Measurements from ENCODE around the gene PXYLP1.

PXYLP1 gene

GRCh38 chr3:141333836-141334626 is 102.4 kb downstream of the PXYLP1 start:
- H3K79me2 ChIP-seq (ENCODE audit: control insufficient read depth, low read length) = no peaks in the 10 kb centered on the region
- H4K20me1 ChIP-seq (ENCODE audit: control insufficient read depth, insufficient read depth, low read depth, low read length) = no peaks in the 10 kb centered on the region
- no peaks in the 10 kb centered on the region; the same call in 1 of the 2 replicates for H3K27me3 ChIP-seq (ENCODE audit: control insufficient read depth, low read length)
- peaks cover 12% of the 10 kb centered on the region for H3K4me1 ChIP-seq (ENCODE audit: control insufficient read depth, low read length)
- no peak for TF ChIP-seq CTCF (IDR thresholded peaks at IDR 0.05; ENCODE audit: low read depth, low read length, poor library complexity, severe bottlenecking)
- TF ChIP-seq EZH2phosphoT487 (IDR thresholded peaks at IDR 0.05; ENCODE audit: borderline replicate concordance, low read length) = no peak
- no peaks in the 10 kb centered on the region for H3F3A ChIP-seq (ENCODE audit: control insufficient read depth, insufficient read depth)
- no peaks in the 10 kb centered on the region for H3K36me3 ChIP-seq (ENCODE audit: control insufficient read depth, low read length)
- no peak overlapping the region for H3K4me3 ChIP-seq (ENCODE audit: low read length)
- H3K4me2 ChIP-seq (ENCODE audit: low read length) = no peak overlapping the region
- no peaks in the 10 kb centered on the region for H3K9me2 ChIP-seq (replicated peaks; ENCODE audit: control insufficient read depth, low read length)
- no peak overlapping the region for H3K27ac ChIP-seq (ENCODE audit: low read depth, low read length)
- H3K9me3 ChIP-seq (ENCODE audit: control insufficient read depth, insufficient read depth, low read length) = no peaks in the 10 kb centered on the region

GRCh38 chr3:141334627-141335250 is 103.1 kb downstream of the PXYLP1 start:
- H3K27ac ChIP-seq (ENCODE audit: low read depth, low read length) = no peak overlapping the region
- no peaks in the 10 kb centered on the region for H3F3A ChIP-seq (ENCODE audit: control insufficient read depth, insufficient read depth)

GRCh38 chr3:141335531-141336061 is 104.0 kb downstream of the PXYLP1 start:
- Histone ChIP-seq H3K4me3 (ENCODE audit: low read length) (no peak overlapping the region), H3K9me3 (ENCODE audit: control insufficient read depth, insufficient read depth, low read length) (no peaks in the 10 kb centered on the region), H4K20me1 (ENCODE audit: control insufficient read depth, insufficient read depth, low read depth, low read length) (no peaks in the 10 kb centered on the region), H3K4me2 (ENCODE audit: low read length) (no peak overlapping the region), H3F3A (ENCODE audit: control insufficient read depth, insufficient read depth) (no peaks in the 10 kb centered on the region), H3K9me2 (replicated peaks; ENCODE audit: control insufficient read depth, low read length) (no peaks in the 10 kb centered on the region), H3K27me3 (ENCODE audit: control insufficient read depth, low read length) (no peaks in the 10 kb centered on the region; the same call in 1 of the 2 replicates), H3K27ac (ENCODE audit: low read depth, low read length) (no peak overlapping the region), H3K79me2 (ENCODE audit: control insufficient read depth, low read length) (no peaks in the 10 kb centered on the region), H3K36me3 (ENCODE audit: control insufficient read depth, low read length) (no peaks in the 10 kb centered on the region), H3K4me1 (ENCODE audit: control insufficient read depth, low read length) (peaks cover 12% of the 10 kb centered on the region)
- TF ChIP-seq CTCF (IDR thresholded peaks at IDR 0.05; ENCODE audit: low read depth, low read length, poor library complexity, severe bottlenecking) (no peak), EZH2phosphoT487 (IDR thresholded peaks at IDR 0.05; ENCODE audit: borderline replicate concordance, low read length) (no peak)

More at GRCh38 chr3:141334627-141335250, 103.1 kb downstream of the PXYLP1 start:
- Histone ChIP-seq H3K27me3 (ENCODE audit: control insufficient read depth, low read length) (no peaks in the 10 kb centered on the region; the same call in 1 of the 2 replicates), H3K9me2 (replicated peaks; ENCODE audit: control insufficient read depth, low read length) (no peaks in the 10 kb centered on the region), H3K4me1 (ENCODE audit: control insufficient read depth, low read length) (peaks cover 12% of the 10 kb centered on the region), H3K4me2 (ENCODE audit: low read length) (no peak overlapping the region), H3K9me3 (ENCODE audit: control insufficient read depth, insufficient read depth, low read length) (no peaks in the 10 kb centered on the region), H3K36me3 (ENCODE audit: control insufficient read depth, low read length) (no peaks in the 10 kb centered on the region), H4K20me1 (ENCODE audit: control insufficient read depth, insufficient read depth, low read depth, low read length) (no peaks in the 10 kb centered on the region), H3K4me3 (ENCODE audit: low read length) (no peak overlapping the region), H3K79me2 (ENCODE audit: control insufficient read depth, low read length) (no peaks in the 10 kb centered on the region)
- TF ChIP-seq CTCF (IDR thresholded peaks at IDR 0.05; ENCODE audit: low read depth, low read length, poor library complexity, severe bottlenecking) (no peak), EZH2phosphoT487 (IDR thresholded peaks at IDR 0.05; ENCODE audit: borderline replicate concordance, low read length) (no peak)
